AG08395 (cell line): Measurements from ENCODE around the gene NXN.
"Not testable (repeated sequence)": the region's sequence is repeated elsewhere in the genome, so short reads cannot be mapped to it uniquely, and the experiment has no call there.

Experiments used
- DNase-seq: peaks from one replicate; pipeline ENCODE4 v3.0.0; 2012; ENCODE audit warnings: mixed read lengths, low spot score

The NXN gene

DNA sequence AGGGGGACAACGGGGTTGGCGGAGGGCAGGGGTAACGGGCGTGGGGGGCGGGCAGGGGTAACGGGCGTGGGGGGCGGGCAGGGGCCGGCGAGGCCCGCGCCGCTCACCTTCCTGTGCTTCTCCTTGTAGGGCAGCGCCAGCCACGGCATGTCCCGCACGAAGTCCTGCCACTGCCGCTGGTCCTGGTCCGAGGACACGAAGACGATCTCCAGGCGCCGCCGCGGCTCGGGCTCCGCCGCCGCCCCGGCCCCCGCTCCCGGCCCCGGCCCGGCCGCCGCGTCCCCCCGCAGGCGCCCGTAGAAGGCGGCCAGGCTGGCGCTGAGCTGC, 401 bp downstream of the NXN start:
- DNase-seq, result no peak

DNA sequence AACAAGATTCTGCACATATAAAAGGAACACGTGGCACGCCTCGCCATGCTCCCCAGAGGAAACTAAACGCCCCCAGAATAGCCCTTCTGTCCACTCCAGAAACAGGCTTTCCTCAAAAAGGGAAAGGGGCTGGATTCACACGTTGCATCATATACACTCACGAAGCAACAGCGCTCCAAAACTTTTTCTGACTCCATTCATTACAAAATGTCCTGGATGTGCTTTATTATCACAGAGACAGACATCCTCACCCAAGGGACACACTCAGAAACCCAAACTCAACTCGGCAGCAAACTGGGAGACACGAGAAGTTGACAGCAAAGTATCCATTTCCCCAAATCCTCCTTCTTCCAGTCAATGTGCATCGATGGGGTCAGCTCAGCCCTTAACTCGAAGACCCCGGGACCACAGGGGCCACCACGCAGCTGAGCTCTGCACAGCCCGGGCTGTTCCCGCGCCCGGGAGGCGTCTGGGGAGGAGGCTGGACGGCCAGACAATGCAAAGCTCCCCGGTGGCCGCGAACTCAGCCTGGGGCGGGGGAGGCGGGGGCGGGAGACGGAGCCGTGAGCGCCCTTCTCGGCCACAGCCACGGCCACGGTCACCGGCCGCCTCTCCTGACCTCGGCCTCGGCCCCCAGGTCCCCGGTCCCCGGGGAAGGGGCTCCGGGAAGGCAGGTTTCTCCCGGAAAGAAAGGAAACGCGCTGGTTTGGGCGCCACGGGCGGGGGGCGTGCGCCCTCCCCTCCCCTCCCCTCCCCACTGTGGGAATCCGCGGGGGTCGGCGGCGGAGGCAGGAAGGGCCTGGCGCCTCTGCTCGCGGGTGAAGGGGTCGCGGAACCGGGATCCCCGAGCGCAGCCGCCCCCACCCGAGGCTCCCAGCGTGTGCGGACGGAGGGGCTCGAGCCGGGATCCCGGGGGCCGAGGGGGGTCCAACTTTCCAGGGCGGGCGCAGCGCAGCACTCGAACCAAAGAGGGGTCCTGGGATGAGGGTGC, 1.2 kb downstream of the NXN start:
- DNase-seq, result peak; percentile 21

DNA sequence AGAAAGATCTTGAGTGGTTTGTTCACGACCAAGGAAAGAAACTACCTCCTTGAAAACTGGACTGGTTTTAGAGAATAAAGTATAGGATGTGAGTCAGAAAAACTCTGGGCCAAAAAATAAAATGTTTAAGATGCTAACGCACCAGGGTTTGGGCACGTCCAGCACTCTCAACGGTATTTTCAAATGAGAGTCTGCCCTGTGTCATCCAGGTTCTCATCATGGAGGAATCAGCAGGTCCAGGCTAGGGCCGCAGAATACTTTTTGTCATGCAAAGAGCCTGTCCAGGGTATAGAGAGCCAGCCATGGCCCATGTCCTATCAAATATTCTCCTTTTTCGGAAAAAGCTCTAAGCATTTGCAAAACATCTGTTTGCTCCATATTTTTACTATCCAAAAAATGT, 2.4 kb downstream of the NXN start:
- DNase-seq, result no peak

DNA sequence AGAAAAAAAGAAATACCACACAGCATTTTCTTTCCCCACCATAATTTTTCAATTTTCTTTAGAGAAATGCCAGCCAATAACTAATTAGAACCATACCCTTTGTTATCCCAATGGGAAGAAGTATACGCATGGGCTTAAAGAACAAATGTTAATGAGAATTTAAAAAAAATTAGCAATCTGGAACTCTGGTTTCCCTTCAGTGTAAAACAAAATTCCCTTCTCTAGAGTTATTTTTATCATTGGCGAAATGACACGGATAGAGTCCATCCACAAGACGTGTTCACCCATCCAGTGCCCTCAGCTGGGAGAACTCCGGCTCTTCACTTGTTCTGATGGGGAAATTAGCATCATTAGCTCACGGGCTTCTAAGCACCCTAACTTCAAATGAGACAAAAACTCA, 3.3 kb downstream of the NXN start:
- no peak for DNase-seq

DNA sequence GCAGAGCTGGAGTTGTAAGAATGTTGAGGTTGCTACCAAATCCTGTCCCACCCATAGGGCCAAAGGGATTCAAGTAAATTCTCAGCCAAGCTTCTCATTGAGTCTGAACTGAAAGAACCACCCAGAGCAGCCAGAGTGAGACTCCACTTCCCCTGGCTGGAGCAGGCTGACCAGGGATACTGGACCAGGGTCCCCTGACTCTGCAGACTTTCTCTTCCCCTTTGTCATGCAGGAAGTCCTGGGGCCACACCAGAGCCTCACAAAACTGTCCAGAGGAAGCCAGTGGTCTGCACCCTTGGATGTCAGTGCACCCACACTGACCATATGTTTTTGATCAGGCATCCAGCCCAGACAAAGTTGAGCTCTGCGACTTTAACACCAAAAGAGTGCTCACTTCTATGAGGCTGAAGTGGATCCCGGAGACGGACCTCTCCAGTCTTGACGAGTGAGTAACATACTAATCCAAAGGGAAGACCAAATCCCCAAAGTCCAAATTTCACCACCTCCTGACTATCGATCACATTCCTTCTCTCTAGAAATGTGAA, 4.1 kb downstream of the NXN start:
- peak; percentile 46 for DNase-seq

DNA sequence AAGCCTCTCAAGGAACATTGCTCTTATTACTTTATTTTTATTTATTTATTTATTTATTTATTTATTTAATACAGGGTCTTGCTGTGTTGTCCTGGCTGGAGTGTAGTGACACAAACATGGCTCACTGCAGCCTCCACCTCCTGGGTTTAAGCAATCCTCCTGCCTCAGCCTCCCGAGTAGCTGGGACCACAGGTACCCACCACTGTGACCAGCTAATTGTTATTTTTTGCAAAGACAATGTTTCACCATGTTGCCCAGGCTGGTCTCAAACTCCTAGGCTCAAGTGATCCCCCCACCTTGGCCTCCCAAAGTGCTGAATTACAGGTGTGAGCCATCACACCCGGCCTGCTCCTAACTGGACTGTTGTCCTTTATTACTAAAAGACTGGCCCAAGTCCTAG, 4.8 kb downstream of the NXN start:
- not testable (repeated sequence) for DNase-seq

DNA sequence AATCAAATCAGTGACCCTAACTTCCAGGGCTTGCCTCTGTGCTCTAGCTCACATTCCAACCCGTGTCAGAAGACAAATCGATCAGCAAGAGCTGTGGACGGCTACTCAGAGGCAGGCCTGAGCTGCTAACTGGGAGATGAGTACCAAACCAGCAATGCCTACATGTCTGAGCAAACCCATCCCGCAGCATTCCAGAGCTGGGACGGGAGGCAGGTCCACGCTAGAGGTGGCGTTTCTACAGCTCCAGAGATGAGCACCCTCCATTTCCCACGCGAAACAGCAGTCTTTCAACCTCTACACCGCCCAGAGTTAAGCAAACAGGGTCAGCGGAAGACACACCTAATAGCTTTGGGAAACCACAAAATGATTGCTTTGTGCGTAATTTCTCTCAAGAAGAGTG, 6.5 kb downstream of the NXN start:
- no peak for DNase-seq

DNA sequence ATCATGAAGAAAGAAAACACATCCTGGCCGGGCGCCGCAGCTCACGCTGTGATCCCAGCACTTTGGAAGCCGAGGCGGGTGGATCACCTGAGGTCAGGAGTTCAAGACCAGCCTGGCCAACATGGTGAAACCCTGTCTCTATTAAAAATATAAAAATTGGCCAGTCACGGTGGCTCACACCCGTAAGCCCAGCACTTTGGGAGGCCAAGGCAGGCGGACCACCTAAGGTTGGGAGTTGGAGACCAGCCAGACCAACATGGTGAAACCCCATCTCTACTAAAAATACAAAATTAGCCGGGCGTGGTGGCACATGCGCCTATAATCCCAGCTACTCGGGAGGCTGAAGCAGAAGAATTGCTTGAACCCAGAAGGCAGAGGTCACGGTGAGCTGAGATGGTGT, 7.7 kb downstream of the NXN start:
- DNase-seq, result not testable (repeated sequence)

DNA sequence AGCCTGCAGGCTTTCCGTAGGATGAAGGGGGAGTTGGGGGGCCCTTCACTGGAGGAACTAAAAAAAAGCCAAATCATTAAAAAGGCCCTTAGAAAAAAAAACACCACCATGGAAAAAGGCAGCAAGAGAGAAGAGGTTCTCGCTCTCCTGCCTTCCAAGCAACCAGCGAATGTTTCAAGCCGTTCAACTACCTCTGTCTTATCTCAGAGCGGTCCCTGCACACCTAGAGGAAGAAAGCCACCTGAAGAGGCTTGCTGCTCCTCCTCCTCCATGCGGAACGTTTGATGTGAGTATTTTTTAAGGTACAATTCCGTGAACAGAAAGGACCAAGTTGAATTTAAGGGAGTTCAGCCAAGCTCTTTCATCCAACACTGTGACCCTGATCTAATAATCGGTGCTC, 9.2 kb downstream of the NXN start:
- no peak for DNase-seq

DNA sequence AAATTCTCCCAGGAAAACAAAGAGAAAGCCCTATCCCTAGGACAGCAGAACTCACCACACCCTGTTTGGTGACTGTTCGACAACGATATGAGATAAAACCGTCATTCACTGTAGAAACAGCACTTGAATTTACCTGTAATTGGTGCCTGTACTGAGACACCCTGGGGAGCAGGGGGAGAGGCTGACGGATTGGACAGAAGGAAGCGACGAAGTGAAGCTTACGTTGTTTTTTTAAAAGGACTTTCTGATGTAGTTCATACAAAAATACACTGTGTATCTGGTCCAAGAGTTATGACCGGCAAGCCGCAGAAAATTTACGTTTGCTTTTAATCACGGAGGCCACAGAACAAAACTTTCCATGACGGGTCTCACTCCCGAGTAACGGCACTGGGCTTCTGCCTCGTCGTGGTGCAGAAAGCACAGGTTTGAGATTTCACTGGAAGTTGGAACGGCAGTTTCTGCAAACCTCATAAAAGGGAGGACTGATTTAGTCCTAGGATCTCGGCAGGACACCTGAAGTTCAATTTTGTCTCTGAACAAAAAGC, 9.7 kb downstream of the NXN start:
- DNase-seq, result peak; percentile 30

DNA sequence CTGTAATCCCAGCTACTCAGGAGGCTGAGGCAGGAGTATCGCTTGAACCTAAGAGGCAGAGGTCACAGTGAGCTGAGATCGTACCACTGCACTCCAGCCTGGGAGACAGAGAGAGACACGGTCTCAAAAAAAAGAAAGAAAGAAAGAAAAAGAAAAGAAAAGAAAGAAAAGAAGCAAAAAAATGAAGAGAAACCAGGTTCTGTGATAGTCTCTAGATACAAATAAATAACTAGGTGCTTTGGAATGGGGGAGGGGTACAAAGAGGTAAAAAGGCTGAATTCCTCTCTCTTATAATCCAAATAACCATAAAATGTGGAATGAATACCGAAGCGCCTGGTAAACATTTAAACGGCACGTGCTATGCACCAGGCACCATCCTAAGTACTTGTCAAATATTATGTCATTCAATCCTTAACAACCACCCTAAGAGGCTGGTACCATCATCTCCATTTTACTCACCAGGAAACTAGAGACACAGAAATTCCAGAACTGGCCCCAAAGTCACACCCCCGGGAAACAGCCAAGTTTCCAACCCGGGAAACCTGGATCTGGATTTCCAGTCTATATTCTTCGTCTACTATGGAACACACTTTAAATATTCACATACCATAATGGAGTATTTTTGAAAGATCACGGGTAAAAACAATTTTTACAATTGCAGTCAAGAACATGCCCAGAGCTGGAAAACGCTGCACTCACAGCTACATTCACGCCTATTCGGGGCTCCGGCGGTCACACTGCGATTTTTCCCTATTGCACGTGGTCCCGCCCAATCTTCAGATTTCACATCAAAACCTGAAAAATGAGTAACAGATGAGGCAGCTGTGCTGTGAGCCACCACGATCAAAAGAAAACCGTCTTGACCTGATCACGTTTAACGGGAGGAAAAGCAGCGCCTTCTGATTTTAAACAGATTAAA, 10.5 kb downstream of the NXN start:
- peak; percentile 57 for DNase-seq

DNA sequence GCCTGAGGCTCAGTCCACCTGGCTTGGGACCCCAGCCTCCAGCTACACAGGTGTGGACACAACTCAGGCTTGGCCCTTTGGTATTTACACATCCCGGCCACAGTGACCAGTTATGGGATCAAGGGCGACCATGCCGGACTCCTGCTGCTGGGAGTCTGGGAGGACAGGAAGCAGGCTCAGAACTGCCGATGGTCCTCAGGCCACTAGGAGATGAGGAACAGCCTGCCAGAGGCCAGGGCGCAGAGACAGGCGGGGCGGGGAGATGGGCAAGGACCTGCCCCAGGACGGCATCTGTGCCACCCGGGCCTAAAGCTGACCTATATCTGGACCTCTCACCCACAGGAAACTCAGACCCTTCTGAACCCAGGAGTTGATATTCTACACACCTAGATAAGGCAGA, 12.5 kb downstream of the NXN start:
- DNase-seq, result no peak

DNA sequence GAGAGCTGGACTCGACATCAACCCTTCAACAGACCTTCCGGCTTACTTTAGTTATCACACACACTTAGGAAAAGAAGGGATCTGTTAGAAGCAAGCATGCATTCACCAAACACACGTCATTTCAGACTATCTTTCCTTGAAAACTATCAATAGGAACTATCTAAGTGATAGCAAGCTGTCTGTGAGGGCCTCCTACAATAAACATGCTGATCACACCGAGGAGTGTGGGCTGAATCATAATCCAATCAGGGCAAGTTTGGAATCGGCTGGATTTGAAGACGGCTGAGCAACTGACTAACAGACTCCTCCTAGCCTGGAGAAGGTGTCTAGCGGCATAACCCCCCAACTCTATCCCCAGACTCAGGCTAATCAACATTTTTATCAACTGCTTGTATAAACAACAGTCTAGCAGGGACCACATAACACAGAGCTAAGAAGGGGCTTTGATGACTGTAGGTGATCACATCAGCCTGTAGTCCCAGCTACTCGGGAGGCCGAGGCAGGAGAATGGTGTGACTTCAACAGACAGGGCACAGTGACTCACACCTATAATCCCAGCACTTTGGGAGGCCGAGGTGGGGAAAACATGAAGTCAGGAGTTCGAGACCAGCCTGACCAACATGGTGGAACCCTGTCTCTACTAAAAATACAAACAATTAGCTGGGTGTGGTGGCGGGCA, 14.1 kb downstream of the NXN start:
- DNase-seq, result no peak

DNA sequence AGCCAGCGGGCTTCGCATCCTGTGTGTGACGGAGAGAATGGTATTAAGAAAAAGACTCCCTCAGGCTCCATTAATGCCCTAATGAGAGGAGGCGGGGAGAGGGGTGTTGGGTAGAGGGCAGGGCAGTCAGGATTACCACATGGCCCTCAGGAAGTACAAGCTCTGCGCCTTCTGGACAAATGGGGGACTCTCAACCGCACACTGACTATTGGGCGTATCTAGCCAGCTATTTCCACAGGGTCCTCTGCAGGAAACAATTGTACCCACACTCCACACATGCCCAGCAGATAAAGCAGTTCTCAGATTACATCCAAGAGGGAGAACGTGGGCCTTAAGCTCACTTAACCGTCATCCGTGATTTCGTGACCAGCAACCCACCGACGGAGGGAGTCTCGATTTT, 14.7 kb downstream of the NXN start:
- DNase-seq, result no peak

DNA sequence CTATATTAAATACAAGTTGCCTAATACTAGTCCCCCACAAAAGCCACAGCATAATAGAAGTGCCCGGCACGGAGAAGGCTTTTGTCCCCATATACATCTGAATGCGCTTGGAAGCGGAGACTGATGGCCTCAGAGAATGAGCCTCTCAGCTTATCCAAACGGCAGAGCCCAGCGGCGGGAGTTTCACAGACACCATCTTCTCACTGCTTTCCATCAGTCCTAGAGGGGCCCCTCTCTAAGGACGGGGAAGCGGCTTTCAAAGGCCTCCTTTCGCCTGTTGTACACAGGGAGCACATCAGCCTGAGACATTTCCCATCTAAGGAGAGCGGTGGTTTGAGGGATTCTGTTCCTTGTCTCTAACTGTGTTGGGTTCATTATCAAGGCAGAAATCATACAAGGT, 16.9 kb downstream of the NXN start:
- no peak for DNase-seq

DNA sequence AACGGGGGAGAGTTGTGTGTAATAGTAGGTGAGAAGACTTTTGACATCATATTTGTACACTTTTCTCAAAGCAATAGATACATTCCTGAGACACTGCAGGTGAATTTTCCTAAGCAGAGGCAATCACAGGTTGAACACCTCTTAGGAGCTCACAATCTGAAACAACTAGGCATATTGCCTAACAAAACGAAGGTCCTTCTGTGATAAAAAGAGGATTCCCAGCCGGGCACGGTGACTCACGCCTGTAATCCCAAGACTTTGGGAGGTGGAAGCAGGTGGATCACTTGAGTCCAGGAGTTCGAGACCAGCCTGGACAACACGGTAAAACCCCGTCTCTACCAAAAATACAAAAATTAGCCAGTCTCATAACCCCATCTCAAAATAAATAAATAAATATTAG, 17.4 kb downstream of the NXN start:
- no peak for DNase-seq

DNA sequence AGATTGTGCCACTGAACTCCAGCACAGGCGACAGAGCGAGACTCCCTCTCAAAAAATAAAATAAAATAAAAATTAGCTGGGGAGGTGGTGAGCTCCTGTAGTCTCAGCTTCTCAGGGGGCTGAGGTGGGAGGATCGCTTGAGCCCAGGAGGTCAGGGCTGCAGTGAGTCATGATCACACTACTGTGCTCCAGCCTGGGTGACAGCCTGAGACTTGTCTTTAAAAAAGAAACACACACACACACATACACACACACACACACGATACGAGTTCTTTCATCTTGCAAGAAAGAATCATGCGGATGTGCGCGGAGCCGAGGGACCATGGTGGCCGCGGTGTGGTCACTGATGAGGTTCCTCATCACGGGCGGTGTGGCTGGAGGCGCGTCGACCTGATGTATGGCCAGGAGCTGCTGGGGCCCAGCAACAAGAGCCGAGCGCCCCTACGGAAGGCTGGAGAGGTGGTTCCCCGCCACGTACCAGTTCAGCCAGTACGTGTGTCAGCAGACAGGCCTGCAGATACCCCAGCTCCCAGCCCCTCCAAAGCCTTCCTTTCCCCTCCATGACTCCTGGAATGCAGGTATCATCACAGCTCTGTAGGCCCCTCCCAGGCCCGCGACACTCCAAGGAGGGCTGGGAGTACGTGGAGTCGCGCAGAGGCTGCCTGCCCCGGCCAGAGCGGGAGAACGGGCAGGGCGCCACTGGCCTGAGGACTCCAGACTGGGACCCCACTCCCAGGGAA, 20.7 kb downstream of the NXN start:
- no peak for DNase-seq

DNA sequence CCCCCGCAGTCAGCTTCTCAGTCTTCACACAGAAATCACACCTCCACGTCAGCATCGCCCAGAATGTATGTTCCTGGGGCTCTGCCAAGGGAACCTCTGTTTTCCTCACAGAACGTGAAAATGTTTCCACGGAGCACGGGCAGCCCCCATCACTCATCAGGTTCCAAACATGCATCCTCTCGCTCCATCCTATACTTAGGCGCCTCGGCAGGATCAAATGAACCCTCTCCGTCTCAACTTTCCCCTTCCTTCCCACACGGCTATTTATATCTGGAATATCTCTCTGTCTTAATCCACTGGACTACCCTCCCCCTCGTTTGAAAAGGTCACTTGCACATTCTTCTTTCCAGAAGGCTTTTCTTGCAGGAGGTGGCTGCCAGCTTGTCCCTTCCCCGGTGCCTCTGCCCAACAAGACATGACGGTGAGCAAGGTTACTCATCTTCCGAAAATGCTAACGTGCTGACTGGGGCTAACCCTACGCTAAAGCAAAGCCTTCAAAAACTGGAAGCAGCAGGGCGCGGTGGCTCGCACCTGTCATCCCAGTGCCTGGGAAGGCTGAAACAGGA, 21.6 kb downstream of the NXN start:
- DNase-seq, result no peak

DNA sequence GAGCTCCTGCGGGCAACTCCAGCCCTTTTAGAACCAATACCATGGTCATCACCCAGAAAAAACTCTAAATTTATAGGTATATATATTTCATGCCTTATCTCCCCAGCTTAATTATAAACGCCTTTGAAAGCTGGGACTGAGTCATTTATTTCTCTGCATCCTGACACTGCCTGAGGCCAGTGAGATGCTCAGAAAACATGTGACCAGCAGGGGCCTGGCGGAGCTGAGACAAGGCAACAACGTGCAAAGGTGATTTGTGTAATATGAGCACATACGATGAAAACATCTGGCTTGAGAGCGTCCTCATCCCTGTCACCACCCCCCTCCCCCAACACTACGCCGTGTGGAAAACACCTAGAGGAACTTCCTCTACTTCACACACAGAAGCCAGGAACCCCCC, 22.7 kb downstream of the NXN start:
- DNase-seq, result no peak

DNA sequence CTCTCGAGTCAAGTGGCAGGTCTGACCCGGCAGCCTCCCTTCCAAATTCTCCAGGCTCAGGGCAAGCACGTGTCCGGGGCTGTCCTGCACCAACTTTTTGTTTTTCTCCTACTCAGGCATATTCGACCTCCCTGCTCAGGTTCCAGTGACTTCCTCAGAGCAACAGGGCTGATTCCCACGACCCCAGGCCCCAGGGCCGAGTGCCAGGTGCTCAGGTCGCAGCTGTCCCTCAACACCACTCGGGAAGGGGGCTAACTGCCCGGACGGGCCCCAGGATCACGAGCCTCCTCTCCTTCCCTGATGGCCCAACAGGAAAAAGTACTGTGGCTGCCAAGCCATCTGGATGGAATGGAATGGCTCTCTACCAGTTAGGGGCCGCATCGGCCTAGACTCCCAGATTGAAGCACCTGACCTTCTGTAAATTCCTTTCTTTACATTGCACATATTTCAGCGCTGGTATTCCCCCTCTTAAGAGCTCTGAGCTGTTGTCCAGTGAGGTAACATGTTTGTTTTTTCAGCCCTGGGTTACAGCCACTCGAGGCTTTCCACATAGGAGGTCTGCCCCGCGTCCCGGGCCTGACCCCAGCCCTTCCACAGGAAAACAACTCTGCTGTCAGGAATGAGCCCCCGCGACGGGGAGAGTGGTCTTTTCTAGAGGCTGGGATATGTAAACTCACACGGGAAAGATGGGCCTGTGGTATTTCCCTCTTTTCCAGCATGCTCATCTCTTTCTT, 25.0 kb downstream of the NXN start:
- no peak for DNase-seq
